NCI-H1092 treated with DMSO at 0.1 percent for 48 hours (cell line): ENCODE measurements around the gene DYSF.
A peak's percentile ranks its signal among the peaks of the same experiment; 100 is the strongest.

Source experiments
- DNase-seq: peaks from one replicate; lab custom pipeline; 2025; lab: John Stamatoyannopoulos, UW

DYSF gene

DNA sequence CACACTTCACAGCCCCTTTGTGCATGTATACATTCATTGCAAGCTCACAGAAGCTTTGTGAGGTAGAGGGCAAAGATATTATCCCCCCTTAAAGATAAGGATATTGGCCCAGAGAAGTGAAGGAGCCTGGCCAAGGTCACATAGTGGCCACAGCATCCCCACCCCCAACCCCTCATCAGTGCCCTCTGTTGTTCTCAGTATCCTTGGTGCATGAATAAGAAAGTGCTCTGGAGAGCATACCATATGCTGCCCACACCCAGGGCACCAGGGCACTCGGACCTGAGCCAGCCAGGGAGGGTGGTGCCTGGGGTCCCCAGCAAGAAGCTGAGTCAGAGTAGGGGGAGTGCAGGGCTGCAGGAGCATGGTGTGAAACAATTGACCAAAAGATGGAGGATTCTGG, 3.3 kb downstream of the DYSF start:
- DNase-seq = no peak

DNA sequence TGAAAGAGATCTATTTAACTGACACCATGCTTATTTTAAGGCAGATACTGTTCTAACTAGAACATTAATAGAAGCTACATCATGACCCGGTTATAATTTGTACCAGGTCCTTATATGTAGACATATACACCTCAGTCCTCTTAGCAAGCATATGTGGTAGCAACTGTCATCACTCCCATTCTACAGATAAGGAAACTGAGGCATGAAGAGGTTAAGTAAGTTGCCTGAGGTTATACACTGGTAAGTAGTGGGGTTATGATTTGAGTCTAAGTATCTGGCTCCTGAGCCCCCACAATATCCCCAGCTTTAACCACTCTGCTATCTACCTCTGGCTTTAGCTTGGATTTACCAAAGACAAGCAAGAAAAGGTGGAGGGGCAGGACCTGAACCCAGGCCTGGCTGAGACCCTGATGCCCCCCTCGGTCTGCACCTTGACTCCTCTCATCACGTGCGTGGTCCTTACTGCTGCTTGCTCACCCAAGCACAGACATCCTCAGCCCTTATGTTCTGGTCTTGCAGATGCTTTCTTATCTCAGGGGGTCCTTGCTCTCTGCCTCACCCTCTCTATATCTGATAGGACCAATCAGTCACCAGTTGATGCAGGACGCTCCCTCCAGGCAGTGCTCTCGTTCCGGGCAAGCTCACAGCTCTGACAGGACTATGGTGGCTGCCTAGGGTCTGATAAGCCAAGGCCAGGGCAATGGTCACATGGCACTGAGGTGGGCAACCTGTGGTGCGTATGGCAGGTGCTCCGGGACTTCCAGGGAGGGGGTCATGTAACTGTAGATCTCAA, 4.0 kb downstream of the DYSF start:
- no peak for DNase-seq

DNA sequence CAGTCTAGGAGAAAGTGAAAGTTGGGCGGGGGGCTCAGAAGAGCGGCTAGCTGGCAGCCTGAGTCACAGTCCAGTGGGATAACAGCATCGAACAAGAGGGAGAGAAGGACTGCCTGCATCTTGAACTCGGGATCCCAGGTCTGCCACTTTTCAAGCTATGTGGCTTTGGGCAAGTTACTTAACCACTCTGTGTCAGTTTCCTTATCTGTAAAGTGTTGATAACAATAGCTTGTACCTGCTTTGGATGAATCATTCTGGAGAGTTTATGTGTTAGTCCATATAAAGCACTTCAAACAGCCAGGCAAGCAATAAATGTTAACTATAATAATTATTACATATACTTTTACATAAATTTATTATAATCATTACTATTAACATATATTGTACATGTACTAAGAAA, 4.6 kb downstream of the DYSF start:
- DNase-seq = no peak

DNA sequence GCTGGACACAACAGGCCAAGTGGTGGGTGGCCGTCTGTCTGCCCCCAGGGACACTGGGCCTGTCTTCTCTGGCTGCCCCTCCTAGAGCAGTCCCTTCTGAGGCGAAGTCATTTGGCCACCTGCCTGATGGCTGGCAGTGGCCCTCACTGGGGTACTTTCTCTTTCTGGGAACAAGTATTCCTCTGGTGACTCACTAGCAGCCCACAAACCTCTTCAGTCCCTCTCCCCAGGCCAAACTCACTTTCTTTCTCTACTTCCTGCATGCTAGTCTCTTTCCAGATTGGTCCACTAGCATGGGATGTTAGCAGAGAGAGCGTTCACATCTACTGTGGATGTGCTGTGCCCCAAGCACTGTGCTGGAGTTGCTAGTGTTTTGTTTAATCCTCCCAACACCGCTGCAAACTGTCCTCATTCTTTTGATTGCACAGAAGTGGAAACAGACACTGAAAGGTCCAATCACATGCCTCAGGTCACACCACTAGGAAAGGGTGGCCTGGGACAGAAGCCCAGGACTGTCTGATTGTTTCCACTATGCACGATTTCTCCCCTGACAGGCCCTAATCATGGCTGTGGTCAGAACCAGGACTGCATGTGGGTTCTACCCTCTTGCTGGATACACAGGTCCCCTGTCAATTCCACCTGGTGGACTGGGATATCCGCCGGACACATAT, 5.2 kb downstream of the DYSF start:
- DNase-seq = no peak

DNA sequence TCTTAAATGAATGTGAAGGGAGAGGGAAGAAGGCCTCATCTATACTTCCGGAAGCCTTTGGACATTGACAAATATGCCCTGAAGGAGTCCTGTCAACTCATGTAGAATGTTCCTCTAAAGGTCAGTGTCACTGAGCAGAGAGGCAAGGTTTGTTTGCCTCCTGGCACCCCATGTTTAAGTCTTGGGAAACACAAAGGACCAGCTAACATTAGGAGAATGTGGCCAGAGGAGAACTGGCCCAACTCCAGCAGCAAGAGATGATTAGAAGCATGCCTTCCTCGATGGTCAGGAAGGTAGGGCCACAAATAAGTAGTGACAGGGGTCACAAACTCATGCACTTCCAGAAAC, 5.7 kb downstream of the DYSF start:
- no peak for DNase-seq

DNA sequence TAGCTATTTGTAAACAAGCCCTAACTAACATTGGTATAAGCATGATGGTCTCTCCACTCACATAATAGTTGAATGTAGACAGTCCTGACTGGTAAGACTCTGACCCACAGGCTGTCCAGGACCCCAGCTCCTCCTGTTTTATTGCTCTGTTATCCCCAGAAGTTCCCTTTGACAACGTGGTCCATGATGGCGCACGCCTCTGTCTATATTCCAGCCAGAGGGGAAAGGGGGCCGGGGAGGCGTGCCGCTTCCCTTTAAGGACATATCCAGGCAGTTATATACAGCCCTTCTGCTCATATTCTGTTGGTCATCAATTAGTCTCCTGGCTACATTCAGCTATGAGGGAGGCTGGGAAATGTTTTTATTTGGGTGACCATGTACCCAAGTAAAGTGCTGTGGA, 6.7 kb downstream of the DYSF start:
- DNase-seq = no peak

DNA sequence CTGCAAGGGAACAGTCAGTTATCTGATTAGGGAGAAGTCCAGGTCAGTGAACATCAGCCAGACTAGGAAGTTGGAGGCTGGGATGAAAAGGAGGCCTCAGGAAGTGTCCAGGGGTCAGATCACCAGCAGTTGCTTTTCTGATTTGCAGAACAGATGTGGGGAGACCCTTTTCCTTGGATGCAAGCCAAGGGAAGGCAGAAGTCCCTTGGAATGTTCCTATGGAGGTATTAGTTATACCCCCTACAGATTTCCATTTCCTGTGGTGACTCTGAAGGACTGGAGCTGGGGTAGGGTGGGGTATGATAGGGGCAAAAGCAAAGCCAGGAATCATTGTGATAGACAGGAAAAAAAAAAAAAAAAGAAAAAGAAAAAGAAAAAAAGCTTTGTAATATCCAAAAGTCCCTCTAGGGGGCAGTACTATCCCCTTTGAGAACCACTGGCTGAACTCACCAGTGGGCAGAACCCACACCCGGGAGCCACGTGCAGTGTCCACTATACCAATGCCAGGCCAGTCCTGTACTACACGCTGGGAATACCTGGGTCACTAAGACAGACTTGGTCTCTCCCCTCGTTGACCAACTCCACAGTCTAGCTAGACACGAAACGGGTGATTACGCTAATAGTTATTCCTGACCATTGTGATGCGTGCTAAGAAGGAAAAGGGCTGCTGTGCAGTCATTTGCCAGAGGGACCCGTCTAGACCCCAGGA, 7.4 kb downstream of the DYSF start:
- DNase-seq = peak; percentile 9

DNA sequence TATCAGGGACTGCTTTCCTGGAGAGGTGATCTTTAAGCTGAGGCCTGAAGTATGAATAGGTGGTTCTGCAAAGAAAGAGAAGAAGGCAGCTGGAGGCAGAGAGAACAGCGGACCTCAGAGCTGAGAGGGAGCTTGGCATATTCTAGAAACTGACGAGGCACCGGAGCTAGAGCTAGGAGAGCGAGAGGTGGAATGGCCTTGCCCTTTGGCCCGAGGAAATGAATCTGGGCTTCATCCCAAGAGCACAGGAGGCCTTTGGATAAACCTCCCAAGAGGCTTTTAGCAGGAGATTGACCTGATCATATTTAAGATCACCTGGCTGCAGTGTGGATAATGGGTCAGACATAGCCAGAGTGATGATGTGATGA, 7.9 kb downstream of the DYSF start:
- no peak for DNase-seq

DNA sequence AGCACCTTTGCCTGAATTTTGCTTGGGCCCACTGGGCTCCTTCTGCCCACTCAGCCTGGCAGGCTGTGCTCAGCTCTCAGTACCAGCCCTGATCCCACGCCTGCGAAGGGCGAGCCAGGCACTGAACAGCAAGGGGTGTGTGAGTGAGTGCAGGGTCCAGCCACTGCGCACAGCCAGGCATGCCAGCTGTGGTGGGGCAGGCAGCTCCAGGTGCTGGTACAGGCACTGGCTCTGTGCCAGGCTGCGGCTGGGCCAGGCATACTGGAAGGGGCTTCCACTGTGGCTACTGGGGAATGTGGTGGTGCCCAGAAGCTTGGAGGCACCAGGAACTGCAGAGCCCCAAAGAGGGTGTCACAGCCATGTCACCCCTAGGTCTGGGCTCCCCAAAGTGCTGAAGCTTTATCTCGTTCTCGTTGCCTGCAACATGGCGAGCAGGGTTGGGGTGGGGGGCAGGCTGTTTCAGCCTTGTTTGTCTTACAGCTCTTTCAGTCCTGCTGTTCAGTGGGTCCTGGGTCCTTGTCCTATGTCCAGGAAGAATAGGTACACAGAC, 8.8 kb downstream of the DYSF start:
- DNase-seq = no peak

DNA sequence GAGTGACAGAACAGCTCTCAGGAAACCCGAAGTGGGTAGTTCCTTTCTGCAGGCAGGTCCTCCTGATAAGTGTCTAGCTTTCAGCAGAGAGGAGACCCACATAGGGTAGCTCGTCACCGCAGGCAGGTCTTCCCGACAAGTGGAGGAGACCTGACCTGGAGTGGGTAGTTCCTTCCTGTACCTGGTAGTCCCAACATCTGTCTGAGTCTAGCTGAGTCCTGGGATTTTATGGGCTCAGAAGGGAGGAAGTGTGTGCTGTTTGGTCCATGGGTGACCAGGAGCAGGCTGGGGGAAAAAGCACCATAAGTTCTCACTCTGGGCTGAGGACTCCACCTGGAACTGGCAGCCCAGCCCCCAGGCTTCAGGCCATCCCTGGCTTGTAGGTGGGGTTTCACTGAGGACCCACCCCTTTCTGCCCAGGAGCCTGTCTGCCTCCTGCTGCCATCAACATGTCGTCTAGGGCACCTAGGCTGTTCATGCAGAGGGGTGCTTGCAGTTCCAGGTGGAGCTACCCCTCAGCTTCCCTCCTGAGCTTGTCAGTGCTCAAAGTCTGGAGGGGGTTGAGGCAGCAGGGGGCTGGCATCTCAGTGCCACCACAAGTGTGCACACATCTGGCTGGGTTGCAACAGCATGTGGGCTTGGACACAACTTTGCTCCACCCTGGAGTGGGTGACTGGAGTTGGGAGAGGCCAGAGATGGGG, 9.4 kb downstream of the DYSF start:
- DNase-seq = no peak

DNA sequence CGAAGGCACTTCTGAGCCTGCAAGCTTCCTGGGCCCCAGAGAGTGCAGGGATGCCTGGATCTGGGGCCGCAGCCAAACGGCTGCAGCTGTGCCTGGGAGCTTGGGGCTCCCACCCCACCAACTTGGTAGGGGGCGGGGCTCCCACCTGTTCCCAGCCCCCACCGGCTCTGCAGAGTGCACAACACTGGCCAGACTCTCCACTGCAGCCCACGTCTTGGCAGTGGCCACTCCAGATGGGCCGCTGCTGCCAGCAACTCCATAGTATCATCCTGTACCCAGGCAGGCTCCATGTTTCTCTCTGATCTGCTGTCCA, 9.9 kb downstream of the DYSF start:
- DNase-seq = no peak

DNA sequence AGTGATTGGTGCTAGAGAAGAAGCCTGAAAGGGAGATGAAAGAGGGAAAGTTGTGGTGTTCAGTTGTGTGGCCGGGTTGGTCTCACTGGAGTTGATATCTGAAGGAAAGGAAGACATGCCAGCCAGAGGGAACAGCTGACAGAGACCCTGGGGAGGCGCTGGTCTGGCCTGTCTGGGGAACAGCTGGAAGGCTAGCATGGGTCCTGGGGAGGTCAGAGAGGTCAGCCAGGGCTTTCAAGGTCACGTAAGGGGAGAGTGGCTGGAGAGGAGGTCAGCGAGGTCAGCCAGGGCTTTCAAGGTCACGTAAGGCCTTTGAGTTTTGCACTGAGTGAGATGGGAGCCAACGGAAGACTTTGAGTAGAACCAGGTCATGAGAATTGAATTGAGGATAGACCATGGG, 11.0 kb downstream of the DYSF start:
- no peak for DNase-seq

DNA sequence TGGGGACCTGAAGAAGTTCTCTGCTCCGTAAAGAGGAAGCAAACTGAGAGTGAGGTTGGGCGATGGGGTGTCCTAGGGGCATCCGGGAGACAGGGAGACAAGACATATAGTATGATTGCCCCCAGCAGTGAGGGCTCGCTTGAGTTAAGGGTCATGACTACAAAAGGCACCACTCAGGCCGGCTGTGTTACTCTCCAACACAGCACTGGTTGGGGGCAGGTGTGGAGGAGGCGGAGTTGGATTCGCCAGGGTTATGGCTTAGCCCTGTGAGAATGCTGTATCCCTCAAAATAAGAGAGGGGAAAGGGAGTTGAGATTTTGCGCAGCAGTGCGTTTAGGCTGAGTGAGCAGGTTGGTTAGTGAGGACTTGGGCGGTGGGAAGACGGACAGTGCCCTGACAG, 12.0 kb downstream of the DYSF start:
- DNase-seq = no peak

DNA sequence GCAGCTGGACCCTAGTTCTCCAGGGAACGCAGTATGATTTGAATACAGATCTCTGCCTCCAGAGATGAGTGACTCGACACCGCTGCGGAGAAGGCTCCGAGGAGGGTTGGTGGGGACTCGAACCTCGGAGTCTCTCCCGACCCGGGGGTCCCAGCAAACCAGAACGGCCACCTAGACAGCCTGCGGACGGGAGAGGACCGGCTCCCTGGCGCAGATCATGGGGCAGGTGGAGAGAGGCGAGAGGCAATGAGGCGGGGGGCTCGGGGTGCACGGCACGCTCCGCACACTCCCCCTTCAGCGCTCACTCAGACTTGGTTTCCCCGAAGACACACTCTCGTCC, 12.6 kb downstream of the DYSF start:
- no peak for DNase-seq

DNA sequence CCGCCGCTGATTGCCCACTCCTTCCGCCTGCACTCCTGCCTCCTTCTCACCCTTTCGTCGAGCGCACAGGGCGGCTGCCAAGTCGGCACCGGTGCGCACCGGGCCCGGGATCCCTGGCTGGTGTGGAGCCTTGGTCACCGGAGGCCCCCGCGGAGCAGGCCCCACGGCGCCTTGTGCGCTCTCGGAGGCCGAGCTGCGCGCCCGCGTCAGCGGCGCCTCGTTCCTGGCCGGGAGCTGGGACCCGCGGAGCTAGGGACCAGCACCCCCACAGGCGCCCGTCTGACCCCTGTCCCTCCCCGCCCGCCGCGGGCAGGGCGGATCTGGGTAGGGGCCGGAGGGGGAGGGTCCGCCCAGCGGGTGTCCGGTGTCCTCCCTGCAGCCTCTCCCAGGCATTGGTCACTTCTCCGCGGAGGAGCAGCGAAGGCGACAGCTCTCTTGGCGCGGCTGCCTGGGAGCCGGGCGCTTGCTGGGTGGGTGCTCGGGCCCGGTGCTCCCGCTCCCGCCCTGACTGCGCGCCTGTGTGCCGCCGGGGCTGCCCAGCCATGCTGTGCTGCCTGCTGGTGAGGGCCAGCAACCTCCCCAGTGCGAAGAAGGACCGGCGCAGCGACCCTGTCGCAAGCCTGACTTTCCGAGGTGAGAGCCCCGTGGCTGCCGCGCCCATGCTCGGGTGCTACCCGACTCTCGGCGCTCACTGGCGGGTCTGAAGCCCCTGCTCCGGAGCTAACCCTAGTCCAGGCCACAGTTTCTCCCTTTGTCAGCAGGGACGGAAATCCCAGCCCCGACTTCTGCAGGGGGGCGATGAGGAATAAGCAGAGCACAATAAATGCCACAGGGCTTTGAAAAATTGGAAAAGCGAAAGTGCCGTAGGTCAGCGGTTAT, 13.2 kb downstream of the DYSF start:
- DNase-seq = no peak

DNA sequence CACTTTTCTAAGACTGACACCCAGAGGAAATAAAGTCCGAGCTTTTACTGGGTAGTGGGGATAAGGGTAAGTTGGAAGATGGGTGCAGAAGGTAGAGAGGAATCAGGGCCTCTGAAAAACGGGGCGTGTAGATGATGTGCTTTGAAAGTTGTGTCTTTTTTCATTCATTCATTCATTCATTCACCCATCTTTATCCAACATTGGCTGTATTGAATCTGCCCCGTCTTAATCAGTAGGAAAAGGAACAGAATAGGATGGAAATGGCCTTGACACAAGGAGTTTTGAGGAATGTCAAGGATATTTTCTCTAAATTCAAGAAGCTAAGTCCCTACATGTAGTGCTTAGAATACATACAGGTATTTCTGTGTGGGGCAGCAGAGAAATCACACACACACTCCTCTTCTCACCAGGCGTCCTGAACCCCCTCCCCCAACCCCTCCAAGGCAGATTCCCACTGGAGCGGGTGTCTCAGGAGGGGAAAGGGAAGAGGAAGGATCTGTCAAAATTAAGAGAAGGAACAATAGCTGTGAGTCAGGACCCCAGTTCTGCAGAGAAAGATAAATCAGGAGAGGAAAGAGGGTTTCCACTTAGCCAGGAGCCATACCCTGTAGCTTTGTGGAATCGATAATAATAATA, 13.9 kb downstream of the DYSF start:
- DNase-seq = no peak

DNA sequence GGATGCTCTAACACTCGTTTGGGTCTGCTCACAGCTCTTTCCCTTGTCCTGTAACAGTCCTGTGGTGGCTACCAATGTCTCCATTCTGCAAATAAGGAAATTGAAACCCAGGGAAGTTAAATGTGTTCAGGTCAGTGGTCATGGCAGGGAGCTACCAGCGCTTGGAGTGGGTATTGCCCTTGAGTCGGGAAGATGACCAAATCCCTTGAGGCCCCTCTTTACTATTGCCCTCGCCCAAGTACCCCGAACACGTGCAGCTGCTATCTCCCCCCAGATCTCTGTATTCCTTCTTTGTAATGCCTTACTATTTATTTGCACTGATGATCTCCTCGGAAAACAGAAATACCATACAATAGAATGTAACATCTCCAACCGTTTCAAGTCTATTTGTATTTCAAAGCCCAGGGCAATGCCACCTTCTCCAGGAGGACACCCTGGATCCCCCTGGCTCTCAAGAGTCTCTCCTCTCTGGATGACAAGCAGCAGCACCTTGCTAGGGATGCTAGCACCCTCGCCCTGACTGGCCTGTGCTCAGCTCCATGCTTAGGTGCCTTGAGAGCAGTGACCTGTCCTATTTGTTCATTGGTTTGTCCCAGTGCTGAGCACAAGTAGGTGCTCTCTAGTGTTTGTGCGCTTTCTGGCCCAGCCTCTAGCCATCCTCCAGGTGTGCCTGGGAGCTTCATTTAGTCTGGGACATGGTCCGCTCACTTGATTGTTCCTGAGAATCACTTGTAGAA, 15.1 kb downstream of the DYSF start:
- DNase-seq = no peak

DNA sequence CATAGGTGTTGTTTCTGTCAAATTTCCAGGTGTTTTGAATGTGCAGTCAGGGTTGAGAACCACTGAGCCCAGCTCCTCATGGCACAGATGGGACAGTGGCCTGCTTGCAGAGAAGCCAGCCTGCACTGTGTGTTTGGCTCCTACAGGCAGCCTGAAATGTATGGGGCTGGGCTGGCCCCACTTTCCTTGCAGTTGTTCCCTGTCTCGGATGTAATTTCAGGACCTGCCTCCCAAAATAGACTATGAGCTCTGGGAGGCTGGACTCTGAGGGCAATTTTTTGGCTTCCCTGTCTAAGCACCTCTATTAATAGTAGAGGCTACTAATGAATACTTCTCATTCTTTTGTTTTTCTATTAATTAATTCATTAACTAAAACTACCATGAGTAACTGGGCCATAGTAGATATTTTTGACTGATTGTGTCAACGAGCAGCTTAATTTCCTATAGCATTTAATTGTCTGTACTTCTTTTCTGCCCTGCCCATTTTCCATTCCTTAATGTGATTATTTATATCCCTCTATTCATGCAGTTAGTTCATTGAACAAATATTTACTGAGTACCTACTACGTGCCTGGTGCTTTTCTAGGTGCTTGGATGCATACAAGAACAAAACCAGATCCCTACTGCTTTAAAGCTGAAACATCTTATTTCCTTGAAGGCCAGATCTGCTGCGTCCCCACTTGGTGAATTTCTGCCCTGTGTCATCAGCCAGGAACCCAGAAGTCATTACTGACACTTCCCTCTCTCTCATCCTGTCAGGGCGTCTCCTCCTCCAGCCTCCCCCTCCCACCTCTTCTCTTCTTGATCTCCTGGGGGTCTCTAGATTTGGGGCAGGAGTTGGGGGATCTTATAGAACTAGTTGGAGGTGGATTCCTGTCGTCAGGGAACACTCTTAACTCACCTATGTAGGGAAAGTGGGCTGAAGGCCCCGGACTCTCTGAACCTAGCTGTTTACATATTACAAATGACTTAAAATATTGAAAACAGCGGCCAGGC, 16.3 kb downstream of the DYSF start:
- no peak for DNase-seq

DNA sequence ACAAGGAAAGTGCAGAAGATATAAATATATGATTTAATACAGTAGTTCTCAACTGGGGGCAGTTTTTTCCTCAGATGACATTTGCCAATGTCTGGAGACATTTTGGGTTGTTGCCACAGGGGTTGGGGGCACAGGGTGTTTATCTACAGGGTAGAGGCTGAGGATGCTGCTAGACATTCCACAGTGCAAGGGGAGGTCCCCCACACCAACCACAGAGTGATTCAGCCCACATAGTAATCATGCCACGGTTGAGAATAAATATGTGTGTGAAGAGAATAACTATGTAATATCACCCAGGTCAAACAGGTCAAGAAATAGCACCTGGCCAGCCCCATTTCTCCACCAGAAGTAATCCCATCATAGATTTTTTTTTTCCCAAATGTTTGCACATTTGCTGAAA, 17.9 kb downstream of the DYSF start:
- DNase-seq = no peak
